GM12878 (cell line): ENCODE data around the gene UTS2. TPM values are rescaled to one million over a fixed set of nuclear protein-coding genes. Genes with fewer than 3 reads are reported as not detected.

Experiments
- ATAC-seq: fragments of 200-7000 bp; cut with Tn5 transposase; 3 replicates; pipeline ENCODE4 v1.9.1; 2020; ENCODE audit warnings: mild to moderate bottlenecking, moderate library complexity
- BruUV-seq: library from RNA; stranded (reverse); fragments of 400-500 nt; replicated peaks from 2 replicates; lab custom pipeline; 2021; lab: Mats Ljungman, UMichigan
- CTCF ChIA-PET: fragments of 300-600 bp; sonication (Branson Sonifier 250); formaldehyde crosslinking; extraction: SDS; loops from one replicate; lab custom pipeline; 2021; ENCODE audit warnings: inconsistent platforms; lab: Yijun Ruan, JAX
- POLR2A ChIA-PET: fragments of 350-600 bp; formaldehyde crosslinking; extraction: SDS; loops from one replicate; lab custom pipeline; 2021; ENCODE audit warnings: inconsistent platforms; lab: Charles Lee
- RAD21 ChIA-PET: fragments of 300-600 bp; sonication (Branson Sonifier 250); formaldehyde crosslinking; loops from one replicate; lab custom pipeline; 2023; ENCODE audit warnings: antibody characterized with exemption; ENCODE audit not compliant: unreplicated experiment; lab: Charles Lee
- SMC1A ChIA-PET: fragments of 300-600 bp; sonication (Branson Sonifier 250); formaldehyde crosslinking; loops from one replicate; lab custom pipeline; 2023; ENCODE audit not compliant: unreplicated experiment, uncharacterized antibody; lab: Charles Lee
- DNase-seq: peaks from one replicate; pipeline ENCODE4 v3.0.0-alpha.2; 2011; ENCODE audit warnings: low read depth, low spot score
- FAIRE-seq: peaks from 3 replicates; lab custom pipeline; 2011; peaks lifted over from hg19 to GRCh38; lab: Jason Lieb, UNC
- H2AFZ ChIP-seq: 2 replicates; pipeline ENCODE4 v1.6.0; 2011; ENCODE audit warnings: low read depth, low read length, control low read depth; ENCODE audit not compliant: control insufficient read depth
- H3K27ac ChIP-seq: 2 replicates; pipeline ENCODE4 v1.5.1; 2011; ENCODE audit warnings: control low read depth; ENCODE audit not compliant: control insufficient read depth, insufficient read depth
- H3K27me3 ChIP-seq, 2 experiments: replicated peaks in 1 of 2; 2 replicates each; pipeline versions ENCODE4 v1.6.0 to v1.6.1; 2011; ENCODE audit warnings: low read length in 1 of 2; ENCODE audit not compliant: control insufficient read depth in 2 of 2, insufficient read depth in 2 of 2
- H3K36me3 ChIP-seq, 2 experiments: 2 replicates each; pipeline ENCODE4 v1.5.1; 2011; ENCODE audit warnings: low read length in 1 of 2; ENCODE audit not compliant: control insufficient read depth in 2 of 2, insufficient read depth in 2 of 2
- H3K4me1 ChIP-seq: 2 replicates; pipeline ENCODE4 v1.6.1; 2011; ENCODE audit warnings: mild to moderate bottlenecking, low read length, moderate library complexity, mixed read lengths; ENCODE audit not compliant: control insufficient read depth, insufficient read depth
- H3K4me2 ChIP-seq: 2 replicates; pipeline ENCODE4 v1.6.0; 2011; ENCODE audit warnings: control low read depth; ENCODE audit not compliant: control insufficient read depth, insufficient read depth
- H3K4me3 ChIP-seq: fragments of 200-600 bp; sonication (generic); 2 replicates; pipeline ENCODE4 v1.5.1; 2016
- H3K79me2 ChIP-seq: 2 replicates; pipeline ENCODE4 v1.6.0; 2011; ENCODE audit warnings: low read length; ENCODE audit not compliant: control insufficient read depth, insufficient read depth
- H3K9ac ChIP-seq: 2 replicates; pipeline ENCODE4 v1.8.0; 2011; ENCODE audit warnings: low read length, control low read depth, mixed read lengths; ENCODE audit not compliant: control insufficient read depth, insufficient read depth
- H3K9me3 ChIP-seq: replicated peaks from 3 replicates; pipeline ENCODE4 v1.5.1; 2011; ENCODE audit warnings: mild to moderate bottlenecking, low read length; ENCODE audit not compliant: control insufficient read depth, insufficient read depth
- H4K20me1 ChIP-seq: 2 replicates; pipeline ENCODE4 v1.6.0; 2011; ENCODE audit not compliant: control insufficient read depth, insufficient read depth
- CUX1 ChIP-seq: IDR thresholded peaks from 2 replicates; pipeline ENCODE4 v1.6.1; 2012; ENCODE audit warnings: improper control_type of control experiment, low read depth, low read length; ENCODE audit not compliant: insufficient replicate concordance
- EP300 ChIP-seq, 2 experiments: fragments of 150-350 bp in 1 of 2; IDR thresholded peaks; 2 replicates each; pipeline ENCODE4 v1.6.1; 2011 to 2012; ENCODE audit warnings: low read depth in 2 of 2, low read length in 2 of 2, borderline replicate concordance in 1 of 2, improper control_type of control experiment in 1 of 2, inconsistent platforms in 1 of 2; ENCODE audit not compliant: control insufficient read depth in 1 of 2
- FOS ChIP-seq: IDR thresholded peaks from 3 replicates; pipeline ENCODE4 v1.6.1; 2011; ENCODE audit warnings: borderline replicate concordance; ENCODE audit not compliant: insufficient read length; ENCODE audit errors: extremely low read depth
- KAT2A ChIP-seq: conservative IDR thresholded peaks from 2 replicates; pipeline ENCODE4 v1.6.1; 2011; ENCODE audit warnings: low read depth, low read length; ENCODE audit not compliant: control insufficient read depth
- MLLT1 ChIP-seq: fragments of 450-650 bp; IDR thresholded peaks from 2 replicates; pipeline ENCODE4 v1.6.1; 2016; ENCODE audit warnings: mild to moderate bottlenecking
- NR2F1 ChIP-seq: fragments of 450-650 bp; conservative IDR thresholded peaks from 2 replicates; pipeline ENCODE4 v1.6.1; 2017; ENCODE audit warnings: mild to moderate bottlenecking
- PAX5 ChIP-seq: IDR thresholded peaks from 2 replicates; pipeline ENCODE4 v1.6.1; 2011; ENCODE audit warnings: low read depth, low read length, borderline replicate concordance
- PAX8 ChIP-seq: fragments of 450-650 bp; IDR thresholded peaks from 2 replicates; pipeline ENCODE4 v1.6.1; 2017; ENCODE audit warnings: mild to moderate bottlenecking, moderate library complexity
- SIN3A ChIP-seq: IDR thresholded peaks from 2 replicates; pipeline ENCODE4 v1.6.1; 2012; ENCODE audit warnings: low read depth, low read length, improper control_type of control experiment
- SRF ChIP-seq, 2 experiments: IDR thresholded peaks; 2 replicates each; pipeline ENCODE4 v1.6.1; 2011; ENCODE audit warnings: low read depth in 2 of 2, low read length in 2 of 2, mild to moderate bottlenecking in 1 of 2, moderate library complexity in 1 of 2
- SUPT20H ChIP-seq: IDR thresholded peaks from 2 replicates; pipeline ENCODE4 v1.6.1; 2011; ENCODE audit warnings: low read depth, mild to moderate bottlenecking, low read length, moderate library complexity, borderline replicate concordance; ENCODE audit not compliant: control insufficient read depth
- ZNF207 ChIP-seq: fragments of 450-650 bp; IDR thresholded peaks from 2 replicates; pipeline ENCODE4 v1.6.1; 2014; ENCODE audit warnings: antibody characterized with exemption, mild to moderate bottlenecking, borderline replicate concordance
- ZNF274 ChIP-seq: IDR thresholded peaks from one replicate; pipeline ENCODE4 v1.8.0; 2011; ENCODE audit not compliant: insufficient read length, insufficient read depth
- ZNF687 ChIP-seq: fragments of 450-650 bp; IDR thresholded peaks from 2 replicates; pipeline ENCODE4 v1.6.1; 2017; ENCODE audit warnings: mild to moderate bottlenecking, moderate library complexity
- WGBS: methylation state at CpG from one replicate; pipeline ENCODE4 v1.1.6; 2016; ENCODE audit warnings: low lambda C conversion rate; ENCODE audit not compliant: insufficient replicate concordance, insufficient coverage; ENCODE audit errors: missing lambda C conversion rate; 5-methylcytosine and 5-hydroxymethylcytosine counted together
- in situ Hi-C: fragments of 300-500 bp; cut with MboI; formaldehyde crosslinking; loops from 9 replicates; pipeline ENCODE4 v1.14.3; 2018; ENCODE audit warnings: mixed read lengths
- intact Hi-C: fragments of 100-400 bp; cut with micrococcal nuclease; formaldehyde crosslinking; loops from one replicate; pipeline ENCODE4 v1.14.2; 2022; ENCODE audit not compliant: unreplicated experiment
- polyA plus RNA-seq, 11 experiments: library from polyadenylated mRNA; depleted of rRNA in 4 of 11; unstranded in 6 of 11; stranded (reverse) in 5 of 11; fragments of >200 nt; fragmentation: Nextera tagmentation in 4 of 11; fragmentation: Illumina TruSeq in 1 of 11; extraction: Ambion mirVana in 4 of 11; extraction: Trizol in 1 of 11; gene quantifications; 1 replicate in 1 of 11; 2 replicates in 10 of 11; pipeline versions ENCODE4 v1.2.1 to v1.2.3, GENCODE V29; 2011 to 2016; ENCODE audit warnings: inconsistent platforms in 2 of 11, missing spikeins in 2 of 11, low read depth in 1 of 11
- total RNA-seq, 4 experiments: library from RNA; depleted of rRNA in 3 of 4; stranded (reverse); fragments of >200 nt in 3 of 4; fragmentation: Illumina TruSeq in 1 of 4; extraction: Trizol in 1 of 4; gene quantifications; 2 replicates each; pipeline versions ENCODE4 v1.2.1 to v1.2.3, GENCODE V29; 2013 to 2021

Gene UTS2
- total and polyA plus RNA-seq, 10 of the 15 experiments (the other 5 are each of a cell fraction or from before 2014, with no cell fraction given): not detected

GRCh38 chr1:7857985-7858384 lies 5.1 kb upstream of the UTS2 start:
- H3K4me3 ChIP-seq: no peak overlapping the region
- no peaks in the 10 kb centered on the region; a peak in 1 of 4 replicates for H3K27me3 ChIP-seq
- H2AFZ ChIP-seq: no peak overlapping the region
- DNase-seq (no peak), ATAC-seq (no peak), FAIRE-seq (no peak)
- intact Hi-C loops (no loop called here), in situ Hi-C loops (no loop called here)
- no peak overlapping the region for H3K27ac ChIP-seq
- 27% methylated on average over 4 of the region's 4 CpGs for WGBS
- SMC1A ChIA-PET: no interaction called here
- H4K20me1 ChIP-seq: no peaks in the 10 kb centered on the region
- CTCF ChIA-PET: no interaction called here
- H3K4me1 ChIP-seq: no peaks in the 10 kb centered on the region
- no peak overlapping the region for H3K4me2 ChIP-seq
- H3K9ac ChIP-seq: no peak overlapping the region
- POLR2A ChIA-PET: no interaction called here
- H3K36me3 ChIP-seq: no peaks in the 10 kb centered on the region; a peak in 1 of 4 replicates
- no TSS peak for BruUV-seq
- H3K79me2 ChIP-seq: no peaks in the 10 kb centered on the region
- no peaks in the 10 kb centered on the region for H3K9me3 ChIP-seq
- RAD21 ChIA-PET: no interaction called here
- TF ChIP-seq NR2F1 (no peak), PAX5 (no peak), ZNF687 (no peak), FOS (no peak), SUPT20H (no peak), PAX8 (no peak), EP300 (IDR thresholded peaks at IDR 0.05; ENCODE audit: borderline replicate concordance in 1 of 2, control insufficient read depth in 1 of 2, low read depth in 2 of 2, low read length in 2 of 2) (no peak), ZNF274 (no peak), SIN3A (no peak), MLLT1 (no peak), SRF (IDR thresholded peaks at IDR 0.05; ENCODE audit: low read depth in 2 of 2, low read length in 2 of 2) (no peak), ZNF207 (no peak), CUX1 (no peak), KAT2A (no peak)
